Hepatocyte (in vitro differentiated cells): ENCODE data around the gene WHRN.

Experiments used
- CTCF ChIP-seq: fragments of 200-600 bp; sonication (generic); IDR thresholded peaks from 2 replicates; pipeline ENCODE4 v1.5.1; 2016; ENCODE audit warnings: antibody characterized with exemption, mild to moderate bottlenecking; ENCODE audit not compliant: poor library complexity
- EZH2 ChIP-seq: fragments of 200-600 bp; sonication (generic); IDR thresholded peaks from 2 replicates; pipeline ENCODE4 v1.6.1; 2016; ENCODE audit warnings: antibody characterized with exemption, mild to moderate bottlenecking, borderline replicate concordance

- TF ChIP-seq EZH2 = no peak
- TF ChIP-seq CTCF = no peak
These were observed 103.9 kb downstream of the WHRN start for GRCh38 chr9:114401344-114401743.
